ENCODE results near the gene ELFN2. TPM values are rescaled to one million over a fixed set of nuclear protein-coding genes. Genes with fewer than 3 reads are reported as not detected.

ELFN2 gene
- total RNA-seq, 1 donor from 2014 or later, result 14.7 TPM

GRCh38 chr22:37455896-37456295 lies 28.6 kb upstream of the ELFN2 start:
- DNase-seq, result no peak

GRCh38 chr22:37454857-37455686 lies 27.8 kb upstream of the ELFN2 start:
- DNase-seq, result no peak

- DNase-seq, result no peak
Observed at GRCh38 chr22:37453696-37454095, 26.4 kb upstream of the ELFN2 start.

- no peak for DNase-seq
Observed at GRCh38 chr22:37451218-37451617, 23.9 kb upstream of the ELFN2 start.

GRCh38 chr22:37449331-37450001 lies 22.2 kb upstream of the ELFN2 start:
- no peak for DNase-seq

- no peak for DNase-seq
Observed at GRCh38 chr22:37448516-37449127, 21.3 kb upstream of the ELFN2 start.

GRCh38 chr22:37445501-37445900 lies 18.2 kb upstream of the ELFN2 start:
- no peak for DNase-seq

- no peak for DNase-seq
Observed at GRCh38 chr22:37443977-37444376, 16.7 kb upstream of the ELFN2 start.

- DNase-seq, result no peak
Observed at GRCh38 chr22:37443086-37443485, 15.8 kb upstream of the ELFN2 start.

GRCh38 chr22:37442537-37442936 lies 15.3 kb upstream of the ELFN2 start:
- DNase-seq, result no peak

- DNase-seq, result no peak
Observed at GRCh38 chr22:37442135-37442534, 14.9 kb upstream of the ELFN2 start.

GRCh38 chr22:37440875-37441274 lies 13.6 kb upstream of the ELFN2 start:
- no peak for DNase-seq

- DNase-seq, result no peak
Observed at GRCh38 chr22:37439347-37439746, 12.1 kb upstream of the ELFN2 start.

GRCh38 chr22:37435970-37436603 lies 8.8 kb upstream of the ELFN2 start:
- DNase-seq, result no peak

- no peak for DNase-seq
Observed at GRCh38 chr22:37433786-37434185, 6.5 kb upstream of the ELFN2 start.

GRCh38 chr22:37432708-37433054 lies 5.4 kb upstream of the ELFN2 start:
- DNase-seq, result no peak

- no peak for DNase-seq
Observed at GRCh38 chr22:37431801-37432707, 4.8 kb upstream of the ELFN2 start.

- DNase-seq, result no peak
Observed at GRCh38 chr22:37431366-37431765, 4.1 kb upstream of the ELFN2 start.

- DNase-seq, result no peak
Observed at GRCh38 chr22:37430941-37431340, 3.7 kb upstream of the ELFN2 start.

- DNase-seq, result no peak
Observed at GRCh38 chr22:37428649-37429586, 1.6 kb upstream of the ELFN2 start.
